Coronary artery (tissue), 2 donors: ENCODE measurements around the gene NPY1R.
A peak's percentile ranks its signal among the peaks of the same experiment; 100 is the strongest.

Source experiments
- DNase-seq: peaks from one replicate; pipeline ENCODE4 v3.0.0-alpha.2; 2017; ENCODE audit warnings: low spot score
- H3K27ac ChIP-seq, 2 donors: fragments of 200-600 bp; sonication (generic); one replicate each; pipeline ENCODE4 v1.5.1; 2016 to 2019
- H3K4me3 ChIP-seq: fragments of 200-600 bp; sonication (generic); 2 replicates; pipeline ENCODE4 v1.5.1; 2016; ENCODE audit warnings: mild to moderate bottlenecking, moderate library complexity
- TF ChIP-seq, protein P1 (sequence below): fragments of 200-600 bp; sonication (generic); IDR thresholded peaks from one replicate; pipeline ENCODE4 v1.5.1; 2019; ENCODE audit warnings: antibody characterized with exemption

The NPY1R gene

GRCh38 chr4:163332526-163333406, at the start of gene NPY1R:
Gene NPY1R (minus strand): TSS chr4:163332596. CDS start chr4:163326554, 6,042 bp downstream.
- TF ChIP-seq, protein P1, sequence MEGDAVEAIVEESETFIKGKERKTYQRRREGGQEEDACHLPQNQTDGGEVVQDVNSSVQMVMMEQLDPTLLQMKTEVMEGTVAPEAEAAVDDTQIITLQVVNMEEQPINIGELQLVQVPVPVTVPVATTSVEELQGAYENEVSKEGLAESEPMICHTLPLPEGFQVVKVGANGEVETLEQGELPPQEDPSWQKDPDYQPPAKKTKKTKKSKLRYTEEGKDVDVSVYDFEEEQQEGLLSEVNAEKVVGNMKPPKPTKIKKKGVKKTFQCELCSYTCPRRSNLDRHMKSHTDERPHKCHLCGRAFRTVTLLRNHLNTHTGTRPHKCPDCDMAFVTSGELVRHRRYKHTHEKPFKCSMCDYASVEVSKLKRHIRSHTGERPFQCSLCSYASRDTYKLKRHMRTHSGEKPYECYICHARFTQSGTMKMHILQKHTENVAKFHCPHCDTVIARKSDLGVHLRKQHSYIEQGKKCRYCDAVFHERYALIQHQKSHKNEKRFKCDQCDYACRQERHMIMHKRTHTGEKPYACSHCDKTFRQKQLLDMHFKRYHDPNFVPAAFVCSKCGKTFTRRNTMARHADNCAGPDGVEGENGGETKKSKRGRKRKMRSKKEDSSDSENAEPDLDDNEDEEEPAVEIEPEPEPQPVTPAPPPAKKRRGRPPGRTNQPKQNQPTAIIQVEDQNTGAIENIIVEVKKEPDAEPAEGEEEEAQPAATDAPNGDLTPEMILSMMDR = peak; percentile 68
- peak; percentile 82 for DNase-seq
- H3K4me3 ChIP-seq = peak within 1 kb of the TSS; percentile 80
- H3K27ac ChIP-seq = peak within 1 kb of the TSS in 1 of 2 donors; percentile 9

GRCh38 chr4:163380703-163381102, 48.3 kb upstream of the NPY1R start:
- Histone ChIP-seq H3K27ac (no peak overlapping the region), H3K4me3 (no peak overlapping the region)
- no peak for DNase-seq
- TF ChIP-seq, protein P1 = no peak

GRCh38 chr4:163378661-163379060, 46.3 kb upstream of the NPY1R start:
- H3K4me3 ChIP-seq = no peak overlapping the region
- TF ChIP-seq, protein P1 = no peak
- DNase-seq = no peak
- H3K27ac ChIP-seq = no peak overlapping the region

GRCh38 chr4:163372029-163372428, 39.6 kb upstream of the NPY1R start:
- no peak overlapping the region for H3K4me3 ChIP-seq
- no peak overlapping the region for H3K27ac ChIP-seq
- no peak for DNase-seq
- TF ChIP-seq, protein P1 = no peak

DNA sequence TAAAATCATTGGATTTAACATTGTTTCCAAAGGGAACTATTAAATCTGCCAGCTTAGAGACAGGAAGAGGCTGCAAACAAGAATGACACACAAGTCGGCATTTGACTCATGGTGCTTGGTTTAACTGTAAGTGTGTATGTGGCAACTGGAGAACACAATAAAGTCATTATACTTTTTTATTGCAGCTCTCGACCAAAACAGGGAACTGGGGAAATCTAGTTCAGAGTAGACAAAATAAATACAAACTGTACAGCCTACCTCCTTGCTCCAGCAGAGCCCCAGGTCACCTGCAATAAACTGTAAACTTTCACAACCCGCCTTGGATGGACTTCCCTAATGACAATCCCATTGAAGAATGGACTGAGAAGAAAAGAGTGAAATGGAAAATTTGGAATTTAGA, 35.3 kb upstream of the NPY1R start:
- no peak overlapping the region for H3K27ac ChIP-seq
- no peak overlapping the region for H3K4me3 ChIP-seq
- TF ChIP-seq, protein P1 = no peak
- no peak for DNase-seq

- DNase-seq = no peak
- TF ChIP-seq, protein P1 = no peak
- no peak overlapping the region for H3K27ac ChIP-seq
- no peak overlapping the region for H3K4me3 ChIP-seq
These were observed 23.7 kb upstream of the NPY1R start for GRCh38 chr4:163356104-163356503.

- TF ChIP-seq, protein P1 = no peak
- no peak for DNase-seq
- H3K27ac ChIP-seq = no peak overlapping the region
- no peak overlapping the region for H3K4me3 ChIP-seq
These were observed 20.7 kb upstream of the NPY1R start for GRCh38 chr4:163353054-163353453.
